Sigmoid colon (tissue), 4 donors: ENCODE measurements around the gene FRMD8.

Experiments
- EP300 ChIP-seq, 4 donors: sonication (generic); formaldehyde crosslinking; IDR thresholded peaks; one replicate each; pipeline ENCODE4 v1.6.1; 2017; ENCODE audit warnings: antibody characterized with exemption in 4 of 4
- POLR2A ChIP-seq, 2 donors: fragments of 450-650 bp; IDR thresholded peaks; one replicate each; pipeline ENCODE4 v1.6.1; 2016; ENCODE audit warnings: antibody characterized with exemption in 2 of 2, mild to moderate bottlenecking in 2 of 2, moderate library complexity in 2 of 2
- TF ChIP-seq, protein P1 (sequence below), 4 experiments: fragments of 450-650 bp in 3 of 4; fragments of 200-600 bp in 1 of 4; IDR thresholded peaks; one replicate each; pipeline ENCODE4 v1.5.1; 2016 to 2019; ENCODE audit warnings: antibody characterized with exemption in 4 of 4, mild to moderate bottlenecking in 3 of 4, moderate library complexity in 2 of 4

DNA sequence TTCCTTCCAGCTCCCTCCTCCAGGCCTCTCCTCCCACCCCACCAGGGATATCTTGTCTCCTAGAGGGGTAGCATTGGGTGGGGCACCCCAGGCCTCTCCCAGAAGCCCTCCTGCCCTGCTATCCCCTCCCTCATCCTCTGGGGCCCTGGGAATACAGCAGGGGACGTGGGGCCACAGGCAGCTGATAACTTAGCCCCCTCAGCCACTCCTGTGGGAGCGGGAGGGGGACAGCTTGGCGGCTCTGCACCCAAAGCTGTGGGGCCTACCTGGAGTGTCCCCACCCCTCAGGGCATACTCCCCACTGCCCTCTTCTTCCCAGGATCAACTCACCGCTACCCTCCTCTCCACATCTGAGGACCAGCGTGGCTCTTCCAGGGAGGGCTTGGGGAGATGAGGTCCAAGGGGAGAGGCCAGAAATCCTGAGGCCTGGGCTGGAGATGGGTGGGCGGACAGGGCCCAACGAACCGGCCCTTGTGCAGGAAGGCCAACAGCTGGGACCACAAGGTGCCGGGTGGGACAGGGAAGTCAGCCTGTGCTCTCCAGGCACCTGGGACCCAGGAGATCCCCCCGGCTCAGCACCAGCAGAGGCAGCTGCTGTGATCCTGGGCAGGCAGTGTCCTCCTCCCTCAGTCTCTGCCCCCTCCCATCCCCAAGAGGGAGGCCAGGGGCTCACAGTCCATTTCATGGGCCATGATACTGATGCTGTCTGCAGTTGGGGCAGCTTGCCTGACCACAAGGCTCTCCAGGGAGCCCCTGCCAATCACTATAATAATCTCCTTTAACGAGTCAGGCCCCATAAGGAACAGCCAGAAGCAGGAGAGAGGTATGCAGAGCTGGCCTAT, 59.4 kb downstream of the FRMD8 start:
- TF ChIP-seq, protein P1, sequence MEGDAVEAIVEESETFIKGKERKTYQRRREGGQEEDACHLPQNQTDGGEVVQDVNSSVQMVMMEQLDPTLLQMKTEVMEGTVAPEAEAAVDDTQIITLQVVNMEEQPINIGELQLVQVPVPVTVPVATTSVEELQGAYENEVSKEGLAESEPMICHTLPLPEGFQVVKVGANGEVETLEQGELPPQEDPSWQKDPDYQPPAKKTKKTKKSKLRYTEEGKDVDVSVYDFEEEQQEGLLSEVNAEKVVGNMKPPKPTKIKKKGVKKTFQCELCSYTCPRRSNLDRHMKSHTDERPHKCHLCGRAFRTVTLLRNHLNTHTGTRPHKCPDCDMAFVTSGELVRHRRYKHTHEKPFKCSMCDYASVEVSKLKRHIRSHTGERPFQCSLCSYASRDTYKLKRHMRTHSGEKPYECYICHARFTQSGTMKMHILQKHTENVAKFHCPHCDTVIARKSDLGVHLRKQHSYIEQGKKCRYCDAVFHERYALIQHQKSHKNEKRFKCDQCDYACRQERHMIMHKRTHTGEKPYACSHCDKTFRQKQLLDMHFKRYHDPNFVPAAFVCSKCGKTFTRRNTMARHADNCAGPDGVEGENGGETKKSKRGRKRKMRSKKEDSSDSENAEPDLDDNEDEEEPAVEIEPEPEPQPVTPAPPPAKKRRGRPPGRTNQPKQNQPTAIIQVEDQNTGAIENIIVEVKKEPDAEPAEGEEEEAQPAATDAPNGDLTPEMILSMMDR (IDR thresholded peaks at IDR 0.05) = no peak
- TF ChIP-seq POLR2A (IDR thresholded peaks at IDR 0.05) = no peak
- TF ChIP-seq EP300 (IDR thresholded peaks at IDR 0.05) = no peak
